GM18526 (cell line): ENCODE measurements around the gene COL25A1.

Experiments
- POLR2A ChIP-seq: IDR thresholded peaks from 3 replicates; pipeline ENCODE4 v1.6.1; 2011; ENCODE audit not compliant: insufficient read length; ENCODE audit errors: extremely low read depth

COL25A1 gene

GRCh38 chr4:108821351-108821930 is 481.0 kb downstream of the COL25A1 start:
- no peak for TF ChIP-seq POLR2A

GRCh38 chr4:108820492-108821350 is 481.7 kb downstream of the COL25A1 start:
- TF ChIP-seq POLR2A, result no peak

GRCh38 chr4:108814326-108814725 is 488.1 kb downstream of the COL25A1 start:
- TF ChIP-seq POLR2A, result no peak

GRCh38 chr4:108813261-108813660 is 489.2 kb downstream of the COL25A1 start:
- TF ChIP-seq POLR2A, result no peak

GRCh38 chr4:108811486-108811885 is 491.0 kb downstream of the COL25A1 start:
- TF ChIP-seq POLR2A, result no peak

GRCh38 chr4:108810087-108810486 is 492.4 kb downstream of the COL25A1 start:
- TF ChIP-seq POLR2A, result no peak

GRCh38 chr4:108804648-108805273 is 497.7 kb downstream of the COL25A1 start:
- TF ChIP-seq POLR2A, result no peak

GRCh38 chr4:108799306-108799705 is 503.2 kb downstream of the COL25A1 start:
- TF ChIP-seq POLR2A, result no peak

- no peak for TF ChIP-seq POLR2A
Measured at GRCh38 chr4:108796173-108796572, 506.3 kb downstream of the COL25A1 start.

GRCh38 chr4:108795733-108796132 is 506.7 kb downstream of the COL25A1 start:
- TF ChIP-seq POLR2A, result no peak

GRCh38 chr4:108794136-108794535 is 508.3 kb downstream of the COL25A1 start:
- TF ChIP-seq POLR2A, result no peak

- TF ChIP-seq POLR2A, result no peak
Measured at GRCh38 chr4:108793415-108793814, 509.0 kb downstream of the COL25A1 start.

- no peak for TF ChIP-seq POLR2A
Measured at GRCh38 chr4:108788731-108789130, 513.7 kb downstream of the COL25A1 start.

- TF ChIP-seq POLR2A, result no peak
Measured at GRCh38 chr4:108787724-108788123, 514.7 kb downstream of the COL25A1 start.

- TF ChIP-seq POLR2A, result no peak
Measured at GRCh38 chr4:108787106-108787505, 515.4 kb downstream of the COL25A1 start.

- no peak for TF ChIP-seq POLR2A
Measured at GRCh38 chr4:108786351-108786750, 516.1 kb downstream of the COL25A1 start.

GRCh38 chr4:108783665-108784463 is 518.6 kb downstream of the COL25A1 start:
- TF ChIP-seq POLR2A, result no peak
